Measurements from ENCODE around the gene ZC3H10.

Gene ZC3H10

GRCh38 chr12:56134897-56135296 is 16.8 kb downstream of the ZC3H10 start:
- in situ Hi-C loops (cut with MboI; ENCODE audit: low sequenced_read_pairs, unreplicated experiment) = no loop called here
- no peak for DNase-seq (ENCODE audit: low spot score)
- TF ChIP-seq CTCF (IDR thresholded peaks at IDR 0.05; ENCODE audit: borderline replicate concordance, control extremely low read depth, extremely low read depth, insufficient read depth, missing control alignments) = no peak

DNA sequence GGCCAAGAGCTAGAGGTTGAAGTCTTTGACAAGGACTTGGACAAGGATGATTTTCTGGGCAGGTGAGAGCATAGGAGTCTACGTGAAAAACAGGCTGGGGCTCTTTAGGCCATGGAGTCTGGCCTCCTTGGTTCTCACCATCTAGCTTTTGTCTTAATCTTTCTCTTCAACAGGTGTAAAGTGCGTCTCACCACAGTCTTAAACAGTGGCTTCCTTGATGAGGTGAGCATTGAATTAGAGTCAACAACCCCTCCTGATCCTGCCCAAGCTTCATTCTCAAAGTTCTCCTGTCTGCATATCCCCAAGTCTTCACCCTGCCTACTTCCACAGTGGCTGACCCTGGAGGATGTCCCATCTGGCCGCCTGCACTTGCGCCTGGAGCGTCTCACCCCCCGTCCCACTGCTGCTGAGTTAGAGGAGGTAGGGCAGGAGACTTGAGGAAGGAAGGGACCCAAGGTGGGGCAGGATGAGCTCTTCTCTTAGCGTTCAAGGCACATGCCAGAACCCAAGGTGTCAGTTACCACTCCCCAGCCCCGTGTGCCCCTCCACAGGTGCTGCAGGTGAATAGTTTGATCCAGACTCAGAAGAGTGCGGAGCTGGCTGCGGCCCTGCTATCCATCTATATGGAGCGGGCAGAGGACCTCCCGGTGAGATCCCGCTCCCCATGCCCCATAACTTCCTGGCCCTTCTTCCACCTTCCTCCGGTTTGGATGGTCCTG is 19.9 kb downstream of the ZC3H10 start:
- DNase-seq (ENCODE audit: low spot score) = no peak
- in situ Hi-C loops (cut with MboI; ENCODE audit: low sequenced_read_pairs, unreplicated experiment) = no loop called here
- TF ChIP-seq CTCF (IDR thresholded peaks at IDR 0.05; ENCODE audit: borderline replicate concordance, control extremely low read depth, extremely low read depth, insufficient read depth, missing control alignments) = no peak

DNA sequence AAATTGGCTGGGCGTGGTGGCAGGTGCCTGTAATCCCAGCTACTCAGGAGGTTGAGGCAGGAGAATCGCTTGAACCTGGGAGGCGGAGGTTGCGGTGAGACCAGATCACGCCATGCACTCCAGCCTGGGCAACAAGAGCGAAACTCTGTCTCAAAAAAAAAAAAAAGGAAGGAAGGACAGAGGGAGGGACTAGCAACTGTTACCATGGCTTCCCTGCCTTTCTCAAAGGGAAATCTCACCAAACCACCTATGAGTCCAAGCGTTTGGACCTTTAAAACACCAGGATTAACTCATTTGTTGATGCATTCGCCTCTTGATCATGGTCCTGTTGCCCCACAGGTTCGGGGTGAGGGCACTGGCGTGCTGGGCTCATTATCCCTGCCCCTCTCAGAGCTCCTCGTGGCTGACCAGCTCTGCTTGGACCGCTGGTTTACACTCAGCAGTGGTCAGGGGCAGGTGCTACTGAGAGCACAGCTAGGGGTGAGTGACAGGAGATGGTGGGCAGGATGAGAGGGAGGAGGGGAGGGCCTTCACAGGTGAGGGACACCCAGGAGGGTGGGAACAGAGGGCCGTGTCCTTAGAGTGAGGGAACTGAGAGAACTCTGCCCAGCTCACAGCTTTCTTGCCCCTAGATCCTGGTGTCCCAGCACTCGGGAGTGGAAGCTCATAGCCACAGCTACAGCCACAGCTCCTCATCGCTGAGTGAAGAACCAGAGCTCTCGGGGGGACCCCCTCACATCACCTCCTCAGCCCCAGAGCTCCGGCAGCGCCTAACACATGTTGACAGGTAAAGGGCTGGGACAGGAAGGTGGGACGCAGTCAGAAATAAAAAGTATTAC is 24.1 kb downstream of the ZC3H10 start:
- no peak for TF ChIP-seq CTCF (IDR thresholded peaks at IDR 0.05; ENCODE audit: borderline replicate concordance, control extremely low read depth, extremely low read depth, insufficient read depth, missing control alignments)
- no peak for DNase-seq (ENCODE audit: low spot score)
- in situ Hi-C loops (cut with MboI; ENCODE audit: low sequenced_read_pairs, unreplicated experiment) = no loop called here

GRCh38 chr12:56143217-56143616 is 25.2 kb downstream of the ZC3H10 start:
- DNase-seq (ENCODE audit: low spot score) = no peak
- TF ChIP-seq CTCF (IDR thresholded peaks at IDR 0.05; ENCODE audit: borderline replicate concordance, control extremely low read depth, extremely low read depth, insufficient read depth, missing control alignments) = no peak
- in situ Hi-C loops (cut with MboI; ENCODE audit: low sequenced_read_pairs, unreplicated experiment) = no loop called here

GRCh38 chr12:56143870-56144269 is 25.8 kb downstream of the ZC3H10 start:
- DNase-seq (ENCODE audit: low spot score) = no peak
- in situ Hi-C loops (cut with MboI; ENCODE audit: low sequenced_read_pairs, unreplicated experiment) = no loop called here
- no peak for TF ChIP-seq CTCF (IDR thresholded peaks at IDR 0.05; ENCODE audit: borderline replicate concordance, control extremely low read depth, extremely low read depth, insufficient read depth, missing control alignments)

DNA sequence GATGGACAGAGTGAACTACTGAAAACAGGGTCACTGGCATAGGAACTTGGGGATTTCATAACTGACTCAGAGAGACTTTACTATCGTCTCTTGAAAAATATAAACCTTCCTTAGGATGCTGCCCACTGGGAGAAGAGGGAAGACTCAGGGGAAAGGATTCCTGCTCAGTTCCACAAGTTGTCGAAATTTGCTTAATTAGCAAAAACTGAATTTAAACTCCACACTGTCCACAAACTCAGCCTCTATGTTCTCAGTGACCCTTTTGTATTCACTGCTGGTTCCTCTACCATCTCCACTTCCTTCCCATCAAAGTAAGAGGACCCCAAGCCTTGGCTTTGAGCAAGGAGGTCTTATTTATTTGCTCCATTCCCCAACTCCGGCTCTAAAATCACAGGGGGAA is 27.2 kb downstream of the ZC3H10 start:
- DNase-seq (ENCODE audit: low spot score) = no peak
- in situ Hi-C loops (cut with MboI; ENCODE audit: low sequenced_read_pairs, unreplicated experiment) = no loop called here
- TF ChIP-seq CTCF (IDR thresholded peaks at IDR 0.05; ENCODE audit: borderline replicate concordance, control extremely low read depth, extremely low read depth, insufficient read depth, missing control alignments) = no peak
